Stimulated activated CD4-positive, alpha-beta T cell treated with anti-CD3 and anti-CD28 coated beads, Interleukin-2, amount 100 ng/mL, for 4 hours (primary cell): ENCODE data around the gene CLASRP.

ENCODE experiments used
- DNase-seq: peaks from one replicate; pipeline ENCODE4 v3.0.0-alpha.2; 2020; ENCODE audit warnings: low read depth

CLASRP gene

DNA sequence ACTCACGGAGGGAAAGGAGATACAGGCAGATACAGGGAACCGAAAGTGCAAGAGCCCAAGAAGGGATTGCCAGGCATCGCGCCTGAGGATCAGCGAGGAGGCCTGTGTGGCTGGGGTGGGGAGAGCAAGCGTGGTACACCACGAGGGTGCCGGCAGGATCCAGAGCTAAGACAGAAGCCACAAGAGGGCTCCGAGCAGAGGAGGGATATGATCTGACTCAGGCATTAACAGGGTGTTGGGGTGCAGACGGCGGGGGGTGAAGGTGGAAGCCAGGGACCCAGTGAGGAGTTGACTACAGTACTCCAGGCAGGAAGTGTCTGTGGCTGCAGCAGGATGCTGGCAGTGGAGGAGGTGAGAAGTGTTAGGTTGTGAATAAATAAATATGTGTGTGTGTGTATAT, 48.7 kb downstream of the CLASRP start:
- no peak for DNase-seq

DNA sequence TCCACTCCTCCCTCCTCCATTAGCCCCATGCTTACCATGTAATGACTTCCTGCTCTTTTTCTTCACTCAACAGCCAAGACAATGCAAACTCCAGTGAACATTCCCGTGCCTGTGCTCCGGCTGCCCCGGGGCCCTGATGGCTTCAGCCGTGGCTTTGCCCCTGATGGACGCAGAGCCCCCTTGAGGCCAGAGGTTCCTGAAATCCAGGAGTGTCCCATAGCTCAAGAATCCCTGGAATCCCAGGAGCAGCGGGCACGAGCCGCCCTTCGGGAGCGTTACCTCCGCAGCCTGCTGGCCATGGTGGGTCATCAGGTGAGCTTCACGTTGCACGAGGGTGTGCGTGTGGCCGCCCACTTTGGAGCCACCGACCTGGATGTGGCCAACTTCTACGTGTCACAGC, 51.2 kb downstream of the CLASRP start:
- no peak for DNase-seq

DNA sequence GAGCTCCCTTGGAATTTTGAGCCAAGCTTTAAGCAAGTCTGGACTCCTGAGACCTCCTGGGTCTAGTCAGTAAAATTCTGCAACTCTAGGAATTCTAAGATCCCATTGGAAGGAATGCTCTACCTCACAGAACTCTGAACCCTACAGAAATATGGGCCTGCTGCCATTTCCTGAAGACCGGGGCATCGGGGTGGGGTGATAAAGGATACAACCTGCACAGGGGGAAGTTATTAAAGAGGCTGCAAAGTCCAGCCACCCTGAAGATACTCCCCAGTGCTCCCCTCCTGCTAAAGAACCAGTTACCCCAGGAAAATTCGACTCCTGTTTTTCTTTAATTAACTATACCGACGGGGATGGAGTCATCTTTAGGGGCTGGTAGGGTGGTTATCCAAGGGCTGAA, 51.8 kb downstream of the CLASRP start:
- DNase-seq: no peak

DNA sequence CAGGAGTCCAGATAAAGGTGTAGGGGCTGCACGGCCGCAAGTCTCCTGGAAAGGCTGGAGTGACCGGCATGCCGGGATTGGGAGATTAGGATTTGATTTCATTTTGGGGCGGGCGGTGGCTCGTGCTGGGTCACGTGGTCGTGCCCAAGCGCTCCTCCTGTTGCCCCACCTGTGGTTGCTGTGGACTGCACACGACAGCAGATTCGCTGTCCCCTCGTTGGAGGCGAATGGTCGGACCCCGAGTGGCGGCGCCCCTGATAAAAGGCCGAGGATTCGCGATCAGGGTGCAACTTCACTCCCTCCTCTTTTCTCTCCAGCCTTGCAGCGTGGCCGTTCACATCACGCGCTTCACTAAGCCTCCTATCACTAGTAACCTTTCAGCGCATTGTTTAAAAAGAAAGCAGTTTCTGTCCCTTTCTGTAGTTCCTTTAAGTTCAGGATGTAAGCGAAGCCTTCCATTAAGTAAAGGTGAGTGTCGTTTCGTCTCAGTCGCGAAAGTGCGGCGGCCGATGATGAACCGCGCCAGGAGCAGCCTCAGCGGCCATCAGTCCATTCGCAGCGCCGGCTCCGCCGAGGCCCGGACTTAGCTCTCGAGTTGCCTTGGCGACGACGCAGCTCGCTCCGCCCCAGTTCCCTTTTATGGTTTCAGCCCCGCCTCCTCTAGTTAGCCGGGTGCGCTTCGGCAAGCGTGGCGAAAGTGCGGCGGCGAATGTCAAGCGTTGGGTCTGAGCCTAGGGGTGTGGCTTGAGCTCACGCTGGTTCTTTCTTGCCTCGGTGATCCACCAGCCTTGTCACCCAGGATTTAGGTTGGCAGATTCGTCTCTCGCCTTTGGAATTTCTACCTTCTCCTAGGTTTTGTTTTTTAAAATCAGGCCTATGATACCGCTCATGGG, 52.4 kb downstream of the CLASRP start:
- DNase-seq: peak; percentile 92

DNA sequence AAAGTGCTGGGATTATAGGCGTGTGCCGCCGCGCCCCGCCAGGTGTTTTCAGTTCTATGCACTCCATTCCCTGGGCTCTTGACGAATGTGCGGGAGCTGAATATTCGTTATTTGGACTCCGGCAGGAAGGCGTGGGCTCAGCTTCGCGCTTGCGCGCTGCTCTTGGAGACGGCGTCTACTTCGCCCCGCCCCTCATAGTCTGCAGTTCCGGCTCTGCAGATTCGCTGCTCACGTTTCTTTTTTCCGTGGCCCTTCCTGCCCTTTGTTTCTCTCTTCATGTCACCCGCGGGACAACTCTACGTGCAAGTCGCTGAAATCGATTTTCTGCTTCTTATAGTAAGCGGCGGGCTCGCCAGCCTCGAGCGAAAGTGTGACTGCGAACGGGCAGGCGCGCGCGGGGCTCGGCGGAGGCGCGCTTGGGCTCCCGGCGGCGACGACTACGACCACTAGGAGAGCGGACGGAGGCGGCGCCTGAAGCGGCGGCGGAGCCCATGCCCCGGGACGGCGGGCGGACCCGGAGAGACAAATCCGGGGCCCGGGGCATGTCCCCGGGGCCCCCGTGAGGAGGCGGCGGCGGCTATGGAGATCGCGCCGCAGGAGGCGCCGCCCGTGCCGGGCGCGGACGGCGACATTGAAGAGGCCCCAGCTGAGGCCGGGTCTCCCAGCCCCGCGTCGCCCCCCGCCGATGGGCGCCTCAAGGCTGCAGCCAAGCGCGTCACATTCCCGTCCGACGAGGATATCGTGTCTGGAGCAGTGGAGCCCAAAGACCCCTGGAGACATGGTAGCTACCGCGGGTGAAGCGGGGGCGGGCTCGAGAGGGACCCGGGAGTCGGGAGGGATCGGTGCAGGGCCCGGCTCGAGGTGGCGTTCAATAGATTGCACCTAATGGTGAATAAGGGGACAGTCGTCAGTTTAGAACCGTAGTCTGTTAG, 54.2 kb downstream of the CLASRP start, which contains the start of gene PPP1R37:
PPP1R37 (plus strand) TSS at position 433 of the 932 bp plus-strand sequence; CDS start at position 580, 147 bp downstream.
- peak; percentile 89 for DNase-seq

DNA sequence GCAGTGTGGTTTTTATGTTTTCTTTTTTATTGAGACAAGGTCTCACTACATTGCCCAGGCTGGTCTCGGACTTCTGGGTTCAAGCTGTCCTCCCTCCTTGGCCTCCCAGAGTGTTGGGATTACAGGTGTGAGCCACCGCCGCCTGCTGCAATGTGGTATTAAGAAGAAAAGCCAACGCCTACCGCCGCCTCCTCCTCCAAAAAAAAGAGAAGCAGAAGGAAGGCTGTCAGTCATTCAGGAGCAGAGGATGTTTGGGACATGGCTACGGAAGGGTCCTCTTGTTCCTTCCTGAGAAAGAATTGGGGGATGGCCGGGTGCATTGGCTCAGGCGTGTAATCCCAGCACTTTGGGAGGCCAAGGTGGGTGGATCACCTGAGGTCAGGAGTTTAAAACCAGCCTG, 55.3 kb downstream of the CLASRP start:
- no peak for DNase-seq

DNA sequence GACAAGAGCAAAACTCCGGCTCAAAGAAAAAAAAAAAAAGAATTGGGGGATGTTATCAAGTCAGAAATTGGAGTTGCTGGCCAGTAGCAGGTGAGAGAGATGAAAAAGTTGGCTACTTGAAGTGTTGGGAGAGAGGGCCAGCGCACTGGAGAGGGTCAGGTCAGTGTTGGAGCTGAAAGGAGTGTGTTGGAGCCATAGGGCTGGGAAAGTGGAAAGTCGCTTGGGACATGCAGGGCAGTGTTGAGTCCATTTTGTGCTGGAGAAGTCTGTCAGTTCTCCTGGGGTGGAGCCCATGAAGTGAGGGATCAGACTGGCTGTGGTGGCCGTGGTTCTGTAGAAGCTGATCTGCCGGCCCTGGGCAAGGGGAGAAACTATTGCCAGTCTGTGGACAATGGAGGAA, 55.9 kb downstream of the CLASRP start:
- DNase-seq: no peak

DNA sequence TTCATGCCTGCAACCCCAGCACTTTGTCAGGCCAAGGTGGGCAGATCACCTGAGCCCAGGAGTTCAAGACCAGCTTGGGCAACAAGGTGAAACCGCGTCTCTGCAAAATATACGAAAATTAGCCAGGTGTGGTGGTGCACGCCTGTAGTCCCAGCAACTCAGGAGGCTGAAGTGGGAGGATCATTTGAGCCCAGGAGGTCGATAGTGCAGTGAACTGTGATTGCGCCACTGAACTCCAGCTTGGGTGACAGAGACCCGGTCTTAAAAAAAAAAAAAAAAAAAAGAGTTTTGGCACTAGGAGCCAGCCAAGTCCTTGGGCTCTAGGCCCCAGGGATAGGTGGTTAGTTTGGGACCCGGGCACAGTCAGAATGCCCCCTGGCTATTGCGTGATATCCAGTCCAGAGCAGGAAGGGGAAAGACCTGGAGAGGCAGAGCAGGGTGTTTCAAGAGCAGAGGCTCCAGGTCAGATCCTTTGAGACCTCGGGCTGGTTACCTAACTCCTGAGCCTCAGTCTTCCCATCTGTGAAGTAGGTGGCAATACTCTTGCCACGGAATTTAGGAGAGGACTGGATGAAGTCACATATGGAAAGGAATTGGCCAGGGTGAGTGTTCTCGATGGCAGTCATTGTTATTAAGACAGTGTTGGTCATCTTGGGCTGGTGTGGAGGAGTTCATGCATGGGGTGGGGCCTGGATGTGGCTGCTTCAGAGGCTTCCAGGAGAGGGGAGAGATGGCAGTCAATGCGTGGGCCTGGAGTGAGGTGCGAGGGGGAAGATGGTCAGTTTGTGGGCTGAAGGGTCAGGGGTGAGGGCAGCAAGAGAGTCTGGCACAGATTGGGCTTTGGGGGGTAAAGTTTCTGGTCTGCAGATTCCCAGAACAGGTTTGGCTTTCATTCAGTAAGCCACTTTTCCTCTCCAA, 56.9 kb downstream of the CLASRP start:
- DNase-seq: no peak

DNA sequence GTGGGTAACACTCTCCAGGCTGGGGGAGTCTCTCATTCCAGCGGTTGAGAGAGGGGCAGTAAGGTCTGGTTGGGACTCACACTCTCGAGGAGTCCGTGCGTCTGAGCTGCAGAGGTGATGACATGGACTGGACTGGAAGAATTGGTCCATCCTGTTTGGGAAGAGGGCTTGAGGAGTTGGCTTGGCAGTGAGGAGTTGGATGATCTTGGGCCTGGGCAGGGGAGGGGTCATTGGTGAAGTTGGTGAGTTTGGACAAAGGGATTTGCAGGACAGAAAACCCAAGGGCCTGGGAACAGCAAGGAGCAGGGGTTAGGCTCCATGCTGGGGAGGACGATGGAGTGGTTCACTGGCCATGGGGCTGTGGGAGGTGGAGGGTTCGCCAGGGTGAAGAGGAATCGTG, 57.9 kb downstream of the CLASRP start:
- no peak for DNase-seq

DNA sequence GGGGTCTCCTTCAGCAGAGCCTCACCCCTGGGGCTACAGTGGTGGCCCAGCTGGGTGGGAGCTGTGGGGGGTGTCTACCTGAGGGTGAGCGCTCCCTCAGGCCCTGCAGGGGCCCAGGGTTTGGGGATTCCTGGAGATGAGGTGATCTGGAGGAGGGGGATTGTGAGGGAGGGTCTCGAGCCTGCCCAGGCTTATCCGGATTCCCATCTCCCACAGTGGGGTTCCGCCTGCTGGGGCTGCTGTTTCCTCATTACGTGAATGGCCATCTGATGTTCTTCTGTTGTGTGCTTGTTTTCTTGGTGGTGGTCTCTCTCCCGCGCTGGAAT, 58.6 kb downstream of the CLASRP start:
- DNase-seq: no peak

DNA sequence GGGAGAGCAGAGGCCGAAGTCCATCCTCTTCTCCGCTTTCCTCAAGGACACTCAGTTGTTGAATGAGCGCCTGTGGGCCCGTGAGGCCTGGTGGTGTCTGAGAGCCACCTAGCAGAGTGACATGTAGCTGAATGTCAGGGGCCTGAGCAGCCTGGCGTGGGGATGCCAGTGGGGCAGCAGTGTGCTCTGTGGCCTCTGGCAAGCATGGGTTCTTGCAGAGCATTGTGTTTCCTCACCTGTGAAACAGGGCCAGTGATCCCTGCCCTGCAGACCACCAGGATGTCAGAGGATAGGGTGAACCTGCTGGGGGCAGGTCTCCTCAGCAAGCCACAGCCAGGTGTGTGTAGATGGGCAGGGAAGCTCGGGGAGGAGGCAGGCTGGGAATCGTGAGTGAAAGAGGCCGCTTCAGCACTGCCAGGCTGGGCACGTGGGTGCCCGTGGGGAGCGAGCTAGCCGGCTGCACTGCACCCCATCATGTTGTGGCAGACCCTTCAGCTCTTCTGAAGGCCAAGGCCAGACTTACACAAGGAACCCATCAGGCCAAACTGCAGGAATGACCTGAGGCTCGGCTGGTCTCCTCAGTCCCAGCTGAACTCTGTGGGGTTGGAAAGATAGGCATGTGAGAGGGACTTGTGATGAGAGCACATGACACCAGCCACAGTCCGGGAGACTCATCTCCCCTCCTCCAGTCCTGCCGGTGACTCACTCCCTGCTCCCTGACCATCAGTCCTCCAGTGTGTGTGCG, 59.1 kb downstream of the CLASRP start:
- no peak for DNase-seq

DNA sequence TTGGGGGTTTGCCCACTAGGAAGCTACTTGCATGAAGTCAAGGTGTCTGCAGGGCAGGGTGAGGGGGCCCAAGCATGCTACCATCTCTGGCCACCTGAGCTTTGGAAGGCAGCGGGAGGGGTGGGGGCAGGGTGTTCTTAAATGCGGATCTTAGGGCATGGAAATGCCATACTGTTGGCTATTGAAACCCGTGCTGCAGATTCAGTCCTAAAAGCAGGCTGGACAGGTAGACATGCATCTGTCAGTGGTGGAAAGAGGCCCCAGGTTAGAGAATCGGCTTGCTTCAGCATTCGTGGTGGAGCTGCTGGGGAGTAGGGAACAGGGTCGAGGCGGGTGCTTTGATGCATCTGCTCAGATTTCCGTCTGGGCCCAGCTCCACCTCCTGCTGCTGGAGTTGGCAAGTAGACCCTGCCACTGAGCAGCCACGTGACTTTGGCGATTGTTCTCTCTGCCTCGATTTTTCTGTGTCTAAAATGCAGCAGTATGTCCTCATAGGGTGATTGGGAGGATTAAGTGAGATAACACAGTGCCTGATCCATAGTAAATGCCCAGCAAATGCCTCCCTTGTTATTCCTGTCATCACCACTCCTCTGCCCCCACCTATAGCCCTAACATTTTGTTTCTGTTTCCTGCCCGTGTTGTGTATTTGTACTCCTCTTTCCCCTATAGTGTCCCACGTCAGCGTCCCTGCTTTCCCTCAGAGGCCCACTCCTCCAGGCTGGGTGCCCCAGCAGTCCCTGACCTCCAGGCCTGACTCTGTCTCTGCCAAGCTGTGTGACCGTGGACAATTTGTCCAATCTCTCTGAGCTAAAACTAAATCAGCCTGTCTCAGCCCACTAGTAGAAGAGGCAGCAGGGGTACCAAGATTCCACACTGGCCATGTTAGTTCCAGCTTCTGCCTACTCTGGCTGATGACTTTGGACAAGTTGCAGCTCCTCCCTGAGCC, 59.9 kb downstream of the CLASRP start:
- no peak for DNase-seq

DNA sequence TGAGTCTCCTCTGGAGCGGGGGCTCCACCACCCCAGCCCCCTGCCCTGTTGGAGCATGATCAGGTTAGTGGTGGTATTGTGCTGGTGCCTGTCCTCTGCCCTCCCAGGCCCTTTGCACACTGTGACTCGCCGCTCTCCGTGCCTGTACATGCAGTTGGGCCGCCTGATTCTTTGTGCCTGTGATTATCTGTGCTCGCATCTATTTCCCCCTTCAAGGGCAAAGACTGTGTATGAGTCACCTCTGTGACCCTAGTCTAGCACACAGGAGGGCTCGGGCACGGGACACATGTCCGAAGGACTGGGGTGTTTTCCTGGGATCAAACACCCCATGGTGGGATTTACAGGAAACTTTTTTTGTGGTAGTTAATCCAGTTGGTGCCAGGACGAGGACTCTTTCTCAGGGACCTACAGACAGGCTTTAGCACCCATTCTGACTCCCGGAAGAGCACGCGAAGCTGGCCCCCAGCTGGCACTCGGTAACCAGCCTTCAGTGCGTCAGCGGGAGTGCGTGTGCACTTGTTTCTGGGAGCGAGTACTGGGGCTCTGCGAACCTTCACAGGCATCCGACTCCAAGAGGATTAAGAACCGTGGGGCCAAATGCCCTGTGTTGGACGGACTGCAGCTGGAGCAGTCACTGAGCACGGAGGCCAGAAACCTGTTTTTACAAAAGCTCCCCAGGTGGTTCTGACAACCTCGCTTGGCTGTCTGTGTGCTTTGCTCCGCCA, 60.8 kb downstream of the CLASRP start:
- DNase-seq: no peak

DNA sequence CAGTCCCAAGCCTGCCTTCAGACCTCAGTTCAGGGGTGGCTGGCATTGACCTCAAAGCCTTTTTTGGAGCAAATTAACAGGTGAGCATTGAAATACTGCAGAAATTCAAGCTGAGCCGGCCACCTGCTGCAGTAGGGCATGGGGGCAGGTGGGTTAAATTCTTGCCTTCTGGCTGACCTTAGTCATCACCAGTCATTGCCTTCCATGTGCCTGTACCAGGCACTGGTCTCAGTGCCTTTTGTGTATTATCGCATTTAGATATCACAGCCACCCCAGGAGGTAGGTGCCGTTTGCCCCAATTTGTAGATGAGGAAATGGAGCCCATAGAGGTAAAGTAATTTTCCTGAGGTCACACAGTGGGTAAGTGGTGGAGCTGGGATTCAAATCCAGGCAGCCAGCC, 61.4 kb downstream of the CLASRP start:
- no peak for DNase-seq

DNA sequence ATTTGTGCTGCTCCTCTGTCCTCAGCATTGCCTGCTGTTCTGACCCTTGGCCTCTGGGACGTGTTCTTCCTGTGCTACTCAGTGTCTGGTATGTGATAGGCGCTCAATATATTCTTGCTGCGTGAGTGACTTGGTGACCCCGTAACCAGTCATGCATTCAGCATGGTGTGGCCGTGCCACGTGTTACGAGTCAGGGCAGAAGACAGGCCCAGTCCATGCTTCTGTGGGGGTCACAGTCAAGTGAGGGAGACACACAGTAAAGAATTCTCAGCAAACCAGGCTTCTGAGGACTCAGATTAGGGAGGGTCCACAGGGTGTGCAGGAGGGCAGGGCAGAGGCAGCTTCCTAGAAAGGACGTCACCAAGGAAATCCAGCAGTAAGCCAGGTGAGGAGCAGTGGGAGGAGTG, 62.0 kb downstream of the CLASRP start:
- no peak for DNase-seq

DNA sequence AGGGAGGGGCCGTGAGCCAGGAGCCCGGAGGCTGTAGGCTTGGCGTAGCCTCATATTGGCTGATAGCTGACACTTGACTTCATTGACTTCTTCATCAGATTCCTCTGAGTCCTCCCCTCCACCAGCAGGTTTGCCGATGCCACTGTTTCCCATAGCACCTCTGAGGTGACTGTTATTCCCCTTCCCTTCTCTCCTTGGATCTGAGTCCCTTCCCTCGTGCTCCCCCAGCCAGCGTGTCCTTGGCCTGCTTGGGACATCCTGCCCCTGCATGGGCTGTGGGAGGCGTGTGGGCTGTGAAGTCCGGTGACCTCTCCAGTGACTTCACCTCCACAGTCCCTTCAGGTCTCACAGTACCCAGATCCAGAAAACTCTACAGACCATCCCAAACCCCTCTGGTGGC, 63.0 kb downstream of the CLASRP start:
- DNase-seq: no peak

DNA sequence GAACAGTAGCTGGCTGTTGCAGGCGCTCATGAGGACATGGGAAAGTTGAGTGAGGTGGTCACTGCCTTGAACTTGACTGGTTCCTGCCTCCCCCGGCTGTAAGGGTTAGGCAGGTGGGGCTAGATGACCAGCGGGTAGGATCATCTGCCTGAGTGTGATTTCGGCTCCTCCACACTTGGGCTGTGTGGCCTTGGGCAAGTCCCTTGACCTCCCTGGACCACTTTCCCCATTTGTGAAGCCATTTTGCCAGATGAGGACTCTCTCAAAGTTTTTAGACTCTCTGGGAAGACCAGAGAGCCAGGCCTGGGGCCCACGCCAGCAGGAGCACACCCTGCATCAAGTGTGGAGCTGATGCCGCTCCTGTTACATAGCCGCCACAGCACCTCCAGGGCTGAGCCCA, 63.6 kb downstream of the CLASRP start:
- no peak for DNase-seq

DNA sequence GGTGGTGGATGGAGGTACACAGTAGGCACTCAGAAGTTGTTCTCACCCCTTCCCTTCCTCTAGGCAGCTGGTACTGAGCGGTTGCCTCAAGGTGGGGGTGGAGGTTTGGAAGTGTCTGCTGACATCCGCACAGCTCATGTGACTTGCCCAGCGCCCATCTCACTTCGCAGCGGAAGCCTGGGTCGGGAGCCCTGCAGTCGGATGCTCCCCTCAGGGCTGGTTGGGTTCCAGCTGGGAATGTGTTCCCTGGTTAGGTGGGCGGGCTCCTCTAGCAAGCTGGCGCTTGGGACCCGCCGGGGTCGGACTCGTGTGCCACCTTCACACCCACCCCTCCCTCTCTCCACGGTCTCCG, 64.3 kb downstream of the CLASRP start:
- DNase-seq: no peak

DNA sequence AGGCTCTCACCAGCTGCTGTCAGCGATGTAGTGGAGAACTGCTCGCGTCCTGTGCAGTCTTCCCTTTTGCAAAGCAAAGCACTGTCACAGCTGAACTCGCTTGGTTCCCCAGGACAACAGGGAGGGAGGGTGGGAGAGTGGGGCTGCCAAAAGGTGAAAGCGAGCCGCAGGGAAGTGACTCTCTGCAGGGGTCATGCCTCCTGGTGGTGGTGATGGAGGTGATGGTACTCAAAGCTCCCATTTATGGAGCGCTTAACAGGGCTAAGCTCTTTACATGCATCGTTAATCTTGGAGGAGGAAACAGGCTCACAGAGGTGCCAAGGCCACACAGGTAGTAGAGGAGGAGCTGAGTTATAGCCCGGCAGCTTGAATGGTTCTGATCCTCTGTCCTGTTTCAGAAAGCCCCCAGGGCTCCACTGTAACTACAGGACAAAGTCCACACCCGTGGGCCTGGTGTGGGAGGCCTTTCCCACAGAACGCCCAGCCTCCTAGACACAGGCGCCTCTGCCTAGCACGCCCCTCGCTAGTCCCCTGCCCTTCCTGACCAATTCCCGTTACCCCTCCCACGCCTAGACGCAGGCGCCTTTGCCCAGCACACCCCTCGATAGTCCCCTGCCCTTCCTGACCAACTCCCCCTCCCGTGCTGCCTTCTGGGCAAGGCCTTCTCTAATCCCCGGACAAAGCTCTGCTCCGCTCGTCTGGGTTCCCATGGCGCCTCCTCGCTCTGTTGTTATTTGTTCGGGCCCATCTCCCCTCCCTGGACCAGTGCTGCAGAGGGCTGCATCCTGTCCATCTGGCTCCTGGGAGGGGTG, 64.9 kb downstream of the CLASRP start:
- DNase-seq: no peak
